Prostate gland (tissue), 2 donors: Measurements from ENCODE around the gene FOXP4. TPM values are rescaled to one million over a fixed set of nuclear protein-coding genes. Genes with fewer than 3 reads are reported as not detected.

Experiments
- DNase-seq: peaks from one replicate; pipeline ENCODE4 v3.0.0-alpha.2; 2019; ENCODE audit warnings: low spot score
- H3K27ac ChIP-seq, 2 donors: fragments of 200-600 bp; sonication (generic); 2 replicates each; pipeline ENCODE4 v1.5.1; 2017 to 2019
- H3K27me3 ChIP-seq: fragments of 200-600 bp; sonication (generic); replicated peaks from 2 replicates; pipeline ENCODE4 v1.5.1; 2019; ENCODE audit not compliant: insufficient read depth
- H3K36me3 ChIP-seq, 2 donors: fragments of 200-600 bp; sonication (generic); 1 replicate in 1 of 2; 2 replicates in 1 of 2; pipeline versions ENCODE4 v1.5.1 to v1.8.1; 2017 to 2019
- H3K4me1 ChIP-seq: fragments of 200-600 bp; sonication (generic); replicated peaks from 2 replicates; pipeline ENCODE4 v1.5.1; 2019
- H3K4me3 ChIP-seq, 2 donors: fragments of 200-600 bp; sonication (generic); 2 replicates each; pipeline ENCODE4 v1.5.1; 2017 to 2019
- H3K9me3 ChIP-seq: fragments of 200-600 bp; sonication (generic); 2 replicates; pipeline ENCODE4 v1.5.1; 2017
- CTCF ChIP-seq, 4 experiments: fragments of 200-600 bp in 2 of 4; fragments of 450-650 bp in 2 of 4; sonication (generic) in 2 of 4; IDR thresholded peaks; 1 replicate in 3 of 4; 2 replicates in 1 of 4; pipeline ENCODE4 v1.5.1; 2016 to 2019; ENCODE audit warnings: antibody characterized with exemption in 4 of 4, mild to moderate bottlenecking in 2 of 4, moderate library complexity in 2 of 4
- POLR2A ChIP-seq: fragments of 450-650 bp; IDR thresholded peaks from one replicate; pipeline ENCODE4 v1.6.1; 2016; ENCODE audit warnings: antibody characterized with exemption, mild to moderate bottlenecking
- POLR2AphosphoS5 ChIP-seq: sonication (generic); formaldehyde crosslinking; IDR thresholded peaks from one replicate; pipeline ENCODE4 v1.6.1; 2017; ENCODE audit warnings: antibody characterized with exemption
- WGBS: methylation state at CpG from one replicate; pipeline ENCODE4 v1.1.5; 2018; 5-methylcytosine and 5-hydroxymethylcytosine counted together
- intact Hi-C: fragments of 100-400 bp; cut with DNase I; formaldehyde crosslinking; loops from one replicate; pipeline ENCODE4 v1.14.2; 2022
- total RNA-seq, 2 donors: library from RNA; depleted of rRNA; stranded (reverse); fragments of >200 nt; gene quantifications; one replicate each; pipeline ENCODE4 v1.1.0, GENCODE V29; 2016

Gene FOXP4
- total RNA-seq, 2 donors from 2014 or later: 24.8 to 53.5 TPM

- Histone ChIP-seq H3K36me3 (no peaks in the 10 kb centered on the region), H3K4me1 (no peaks in the 10 kb centered on the region), H3K27me3 (no peaks in the 10 kb centered on the region), H3K27ac (no peak overlapping the region), H3K9me3 (no peaks in the 10 kb centered on the region), H3K4me3 (no peak overlapping the region)
- no peak for DNase-seq
- TF ChIP-seq CTCF (IDR thresholded peaks at IDR 0.05) (no peak), POLR2A (no peak), POLR2AphosphoS5 (no peak)
- intact Hi-C loops: no loop called here
- 76% methylated on average over 4 of the region's 4 CpGs for WGBS
Observed at GRCh38 chr6:41643899-41644269, 97.7 kb downstream of the FOXP4 start.

- Histone ChIP-seq H3K27me3 (no peaks in the 10 kb centered on the region), H3K36me3 (no peaks in the 10 kb centered on the region), H3K4me3 (no peak overlapping the region), H3K27ac (no peak overlapping the region), H3K9me3 (no peaks in the 10 kb centered on the region), H3K4me1 (no peaks in the 10 kb centered on the region)
- TF ChIP-seq POLR2AphosphoS5 (no peak), POLR2A (no peak), CTCF (IDR thresholded peaks at IDR 0.05) (no peak)
- DNase-seq: no peak
- intact Hi-C loops: no loop called here
- WGBS: 39% methylated on average over 4 of the region's 4 CpGs
Observed at GRCh38 chr6:41644297-41644879, 98.2 kb downstream of the FOXP4 start.

GRCh38 chr6:41645007-41645618, 98.9 kb downstream of the FOXP4 start:
- H3K27ac ChIP-seq: no peak overlapping the region
- H3K36me3 ChIP-seq: no peaks in the 10 kb centered on the region
- 82% methylated on average over 12 of the region's 12 CpGs for WGBS
- DNase-seq: no peak
- H3K9me3 ChIP-seq: no peaks in the 10 kb centered on the region
- TF ChIP-seq POLR2AphosphoS5 (no peak), POLR2A (no peak)
- intact Hi-C loops: no loop called here
- no peaks in the 10 kb centered on the region for H3K27me3 ChIP-seq
- H3K4me3 ChIP-seq: no peak overlapping the region
- no peaks in the 10 kb centered on the region for H3K4me1 ChIP-seq

GRCh38 chr6:41646026-41646795, 100.0 kb downstream of the FOXP4 start:
- H3K36me3 ChIP-seq: no peaks in the 10 kb centered on the region
- 76% methylated on average over 14 of the region's 14 CpGs for WGBS
- H3K27ac ChIP-seq: no peak overlapping the region
- no peak for DNase-seq
- H3K4me3 ChIP-seq: no peak overlapping the region
- no peaks in the 10 kb centered on the region for H3K4me1 ChIP-seq
- no peak for TF ChIP-seq POLR2A
- no peak for TF ChIP-seq CTCF (IDR thresholded peaks at IDR 0.05)
- TF ChIP-seq POLR2AphosphoS5: no peak
- intact Hi-C loops: no loop called here
- no peaks in the 10 kb centered on the region for H3K27me3 ChIP-seq
- H3K9me3 ChIP-seq: no peaks in the 10 kb centered on the region

- Histone ChIP-seq H3K36me3 (no peaks in the 10 kb centered on the region), H3K27me3 (no peaks in the 10 kb centered on the region), H3K4me1 (no peaks in the 10 kb centered on the region), H3K9me3 (no peaks in the 10 kb centered on the region), H3K4me3 (no peak overlapping the region), H3K27ac (no peak overlapping the region)
- TF ChIP-seq POLR2AphosphoS5: no peak
- TF ChIP-seq POLR2A: no peak
- TF ChIP-seq CTCF (IDR thresholded peaks at IDR 0.05): no peak
- intact Hi-C loops: no loop called here
- no peak for DNase-seq
- 84% methylated on average over 9 of the region's 9 CpGs for WGBS
Observed at GRCh38 chr6:41647061-41647511, 100.9 kb downstream of the FOXP4 start.
